ENCODE results near the gene TMEM258. TPM values are rescaled to one million over a fixed set of nuclear protein-coding genes. Genes with fewer than 3 reads are reported as not detected.

The TMEM258 gene
- total RNA-seq, 1 donor from 2014 or later, result 33.0 TPM

DNA sequence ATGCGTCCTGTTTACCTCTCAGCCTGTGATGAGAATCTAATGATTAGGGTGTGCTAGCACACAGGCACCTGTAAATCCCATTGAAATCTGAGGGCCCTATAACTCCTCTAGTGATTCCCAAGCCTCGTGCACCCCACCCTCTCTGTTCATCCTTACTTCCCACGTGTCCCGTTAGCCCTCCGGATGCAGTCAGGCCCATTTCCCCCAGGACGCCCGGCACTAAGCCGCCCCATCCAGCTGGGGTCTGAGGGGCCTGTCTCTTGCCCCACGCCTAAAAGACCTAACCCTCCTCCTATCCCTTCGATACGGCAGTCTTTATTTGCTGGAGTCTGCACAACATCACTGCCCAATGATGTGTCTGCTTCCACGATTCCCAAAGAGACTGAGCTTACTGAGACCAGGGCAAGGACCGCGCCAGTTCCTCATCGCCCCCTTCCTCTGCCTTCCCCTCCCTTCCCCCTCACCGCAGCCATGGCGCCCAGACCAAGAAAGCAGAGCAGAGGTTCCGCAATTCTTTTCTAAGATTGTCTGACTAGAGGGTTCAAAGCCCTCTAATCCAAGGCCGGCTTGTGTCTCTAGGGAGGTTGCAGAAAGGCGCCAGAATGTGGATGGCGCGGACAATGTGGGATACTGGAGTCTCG lies 34.7 kb upstream of the TMEM258 start:
- no peak for DNase-seq (ENCODE audit: low read depth)

DNA sequence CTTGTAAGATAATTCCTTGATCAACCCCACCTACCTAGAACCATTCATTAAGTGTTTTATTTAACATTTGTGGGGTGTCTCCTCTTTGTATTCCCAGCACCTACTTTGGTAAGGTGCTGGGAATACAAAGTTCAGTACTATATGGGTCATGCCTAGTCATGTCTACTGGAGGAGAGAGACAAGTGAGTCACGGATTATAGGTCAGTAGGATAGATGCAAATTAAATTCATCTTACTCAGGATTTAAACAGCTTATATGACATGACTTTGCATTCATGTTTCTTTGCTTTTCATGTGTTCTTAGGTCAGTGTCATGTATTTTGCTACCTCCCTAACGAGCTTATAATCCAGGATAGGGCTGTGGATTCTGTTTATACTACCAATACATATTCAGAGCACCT lies 27.8 kb upstream of the TMEM258 start:
- DNase-seq (ENCODE audit: low read depth), result no peak

DNA sequence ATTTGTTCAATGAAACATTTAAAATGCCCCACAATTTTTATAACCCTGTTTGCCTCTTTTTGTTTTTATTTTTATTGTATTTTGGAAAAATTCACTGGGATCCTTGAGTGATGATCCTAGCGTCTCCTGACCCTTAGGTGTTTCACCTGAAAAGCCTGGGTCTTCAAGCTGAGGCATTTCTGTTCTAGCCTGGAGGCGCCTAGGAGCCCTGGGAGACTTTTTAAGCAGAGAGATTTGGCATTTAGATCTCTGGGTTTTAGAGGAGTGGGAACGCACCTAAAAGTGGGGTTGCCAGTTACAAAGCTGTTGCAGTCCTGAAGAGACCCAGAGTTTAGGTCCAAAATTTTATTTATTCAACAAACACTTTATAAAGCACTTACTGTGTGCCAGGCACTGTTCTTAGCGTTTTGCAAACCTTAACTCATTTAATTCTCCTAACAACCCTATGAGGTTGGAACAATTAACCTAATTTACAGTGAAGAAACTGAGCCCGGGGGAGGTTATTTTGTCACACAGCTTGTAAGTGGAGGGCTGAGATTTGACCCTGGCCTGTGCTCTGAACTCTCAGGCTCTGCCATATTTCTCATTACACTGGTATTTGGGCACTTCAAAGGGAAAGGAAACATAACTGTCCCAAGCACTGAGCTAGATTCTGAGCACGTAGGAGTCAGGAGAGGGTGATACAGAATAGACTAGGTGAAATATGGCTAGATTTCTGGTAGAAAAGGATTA lies 25.2 kb upstream of the TMEM258 start:
- no peak for DNase-seq (ENCODE audit: low read depth)

DNA sequence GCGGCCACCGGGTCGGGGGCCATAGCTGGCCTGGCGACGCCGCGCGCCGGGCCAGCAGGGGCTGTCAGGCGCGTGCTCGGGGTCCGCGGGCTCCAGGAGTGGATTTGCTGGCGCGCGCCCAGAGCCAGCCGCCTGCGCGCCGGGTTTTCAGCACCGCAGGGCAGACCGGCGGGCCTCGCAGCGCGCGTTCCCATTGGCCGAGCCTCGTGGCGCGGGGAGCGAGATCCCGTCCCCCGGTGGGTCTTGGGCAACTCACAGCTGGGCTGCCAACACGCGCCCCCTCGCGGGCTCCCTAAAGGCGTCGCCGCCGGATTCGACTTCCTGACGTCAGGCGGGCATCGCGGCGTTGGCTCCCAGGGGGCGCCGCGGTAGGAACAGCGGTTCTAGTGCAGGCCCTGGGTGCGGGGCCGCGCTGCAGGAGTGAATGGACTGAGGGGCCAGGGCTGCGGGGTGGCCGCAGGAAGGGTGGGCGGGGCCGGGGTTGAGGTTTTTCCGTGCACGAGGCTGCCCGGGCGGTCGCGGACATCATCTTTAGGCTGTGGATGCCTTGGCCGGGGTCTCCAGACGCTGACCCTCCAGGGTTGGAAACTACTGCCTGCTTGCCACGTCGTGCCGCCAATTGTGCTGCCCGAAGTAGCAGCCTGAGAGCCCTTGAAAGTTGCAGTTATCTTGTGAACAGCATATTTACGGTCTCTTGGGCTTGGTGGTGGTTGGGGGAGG lies 24.5 kb upstream of the TMEM258 start, which contains the start of gene FADS1:
Gene FADS1 (minus strand): TSS at position 268 of the 720 bp plus-strand sequence. CDS start 74 bp downstream, at position 194.
- peak; percentile 96 for DNase-seq (ENCODE audit: low read depth)

DNA sequence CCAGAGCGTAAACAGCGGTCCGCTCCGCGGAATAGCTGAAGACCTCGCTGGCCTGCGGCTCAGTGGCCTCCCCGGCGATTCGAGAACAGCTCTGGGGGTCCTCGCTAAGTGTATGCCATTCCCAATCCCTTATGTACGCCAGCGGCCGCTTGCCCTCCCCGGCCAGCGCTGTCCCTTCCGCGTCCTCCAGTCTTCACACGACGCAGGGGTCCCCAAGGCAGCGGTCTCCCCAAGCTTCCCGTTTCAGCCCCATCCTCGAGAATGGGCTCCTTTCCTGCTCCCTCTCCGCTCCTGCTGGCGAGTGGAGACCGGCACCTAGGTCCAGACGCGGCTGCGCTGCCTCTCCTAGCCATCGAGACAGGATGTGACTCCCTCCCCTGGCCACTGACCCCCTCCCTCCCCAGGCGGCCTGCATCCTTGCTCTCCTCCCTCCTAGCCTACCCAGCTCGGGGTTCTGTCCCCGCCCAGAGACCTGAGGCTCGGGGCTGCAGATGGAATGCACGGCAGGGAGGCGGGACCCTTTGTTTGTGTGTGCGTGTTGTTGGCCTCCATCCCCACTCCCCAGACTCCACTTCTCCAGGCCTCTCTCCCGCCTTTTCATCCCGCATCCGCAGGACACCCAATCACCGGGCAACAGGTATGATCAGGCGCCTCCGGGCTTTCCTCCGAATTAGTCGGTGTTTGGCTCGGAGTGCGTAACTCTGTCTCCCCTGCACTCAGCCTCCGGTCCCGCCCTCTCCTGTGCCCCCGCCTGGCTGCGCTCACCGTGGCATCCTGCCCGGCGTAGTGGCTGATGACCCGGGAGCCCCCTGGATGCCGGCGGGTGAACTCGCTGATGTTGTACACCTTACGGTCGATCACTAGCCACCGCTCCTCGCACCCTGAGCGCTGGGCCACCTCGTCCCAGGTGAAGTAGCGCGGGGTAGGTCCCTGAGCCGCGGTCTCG lies 23.7 kb upstream of the TMEM258 start:
- peak; percentile 69 for DNase-seq (ENCODE audit: low read depth)

DNA sequence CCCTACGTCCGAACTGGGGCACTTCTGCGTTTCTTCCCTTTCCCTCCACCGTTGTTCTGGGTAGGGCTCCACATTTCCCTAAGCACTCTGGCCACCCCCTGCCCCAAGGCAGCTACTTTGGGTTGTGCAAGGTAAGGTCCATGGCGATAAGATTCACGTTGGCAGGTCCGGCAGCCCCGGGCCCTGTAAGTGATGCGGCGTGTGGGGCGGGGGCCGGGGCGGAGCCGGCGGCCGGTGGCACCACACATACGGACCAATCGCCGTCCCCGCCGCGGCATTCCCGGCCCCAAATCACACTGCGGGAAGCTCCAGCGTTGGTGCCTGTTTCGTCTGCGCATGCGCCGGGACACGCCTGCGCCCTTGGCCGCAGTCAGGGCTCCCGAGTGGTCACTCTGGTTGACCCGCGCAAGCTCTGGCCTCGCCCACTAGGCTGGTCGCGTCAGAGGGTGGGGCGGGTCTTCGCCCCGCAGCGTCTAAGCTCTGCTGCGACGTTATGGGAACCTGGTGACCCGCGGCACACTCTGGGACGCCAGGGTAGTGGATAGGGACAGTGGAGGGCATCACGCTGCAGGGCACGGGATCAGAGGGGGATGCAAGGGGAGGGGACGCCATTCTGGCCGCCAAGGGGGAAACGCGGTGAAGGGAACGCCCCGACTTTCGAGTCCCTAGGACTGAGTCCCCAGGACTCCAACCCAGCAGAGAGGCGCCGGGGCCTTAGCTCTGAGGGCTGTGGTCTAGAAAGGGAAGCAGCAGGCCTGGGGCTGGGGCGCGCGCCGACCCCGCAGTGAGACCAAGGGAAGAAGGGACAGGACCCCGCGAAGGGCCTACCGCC lies 22.8 kb upstream of the TMEM258 start:
- DNase-seq (ENCODE audit: low read depth), result peak; percentile 98

DNA sequence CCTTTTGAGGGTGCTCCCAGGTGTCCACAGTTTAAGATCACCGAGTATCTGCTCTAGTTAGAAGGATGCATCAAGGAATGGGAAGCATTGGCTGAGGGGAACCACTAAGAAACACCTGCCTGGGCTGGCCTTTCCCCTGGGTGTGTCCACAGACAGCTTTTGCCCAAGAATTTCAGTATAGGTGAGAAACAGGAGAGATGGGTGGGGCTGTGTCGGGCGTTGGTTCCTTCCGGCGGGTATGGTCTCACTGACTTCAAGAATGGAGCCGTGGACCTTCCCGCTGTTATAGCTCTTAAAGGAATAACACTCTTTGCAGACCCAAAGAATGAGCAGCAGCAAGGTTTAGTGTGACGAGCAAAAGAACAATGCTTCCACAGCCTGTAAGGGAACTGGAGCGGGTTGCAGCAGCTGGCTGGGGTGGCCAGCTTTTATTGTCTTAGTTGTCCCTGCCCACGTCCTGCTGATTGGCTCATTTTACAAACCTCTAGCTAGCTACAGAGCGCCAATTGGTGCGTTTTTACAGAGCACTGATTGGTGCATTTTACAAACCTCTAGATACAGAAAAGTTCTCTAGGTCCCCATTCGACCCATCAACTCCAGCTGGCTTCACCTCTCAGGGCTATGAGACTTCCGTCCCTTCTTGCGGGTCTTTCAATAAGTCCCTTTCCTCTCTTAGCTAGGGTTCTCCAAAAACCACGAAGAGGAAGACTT lies 22.0 kb upstream of the TMEM258 start:
- peak; percentile 63 for DNase-seq (ENCODE audit: low read depth)

DNA sequence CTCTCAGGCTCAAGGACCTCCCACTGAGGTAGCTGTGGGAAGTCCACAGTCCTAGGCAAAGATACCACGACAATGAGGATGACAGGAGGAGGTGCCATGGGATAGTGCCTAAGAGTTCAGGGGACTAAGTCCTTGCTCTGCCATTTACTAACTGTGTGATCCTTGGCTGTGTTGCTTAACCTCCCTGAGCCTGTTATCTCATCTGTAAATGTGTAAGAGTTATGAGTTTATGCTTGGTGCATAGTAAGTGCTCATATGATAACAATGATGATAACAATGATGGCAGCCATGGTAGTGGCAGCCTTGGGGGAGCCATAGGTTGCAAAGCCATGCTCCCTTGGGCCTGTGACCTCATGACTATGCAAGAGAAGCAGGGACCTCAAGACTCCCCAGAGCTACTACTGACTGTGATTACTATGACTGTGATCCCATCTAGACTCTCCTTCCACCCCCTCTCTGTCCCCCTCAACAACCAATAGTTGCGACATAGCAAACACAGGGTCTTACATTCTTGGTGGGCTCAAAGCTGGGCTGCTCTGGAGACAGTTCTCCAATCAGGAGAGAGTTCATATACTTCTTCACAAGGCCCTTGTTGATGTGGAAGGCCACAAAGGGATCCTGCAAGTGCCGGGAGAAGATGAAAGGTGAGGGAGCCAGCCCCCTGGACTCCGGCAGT lies 20.5 kb upstream of the TMEM258 start:
- no peak for DNase-seq (ENCODE audit: low read depth)

DNA sequence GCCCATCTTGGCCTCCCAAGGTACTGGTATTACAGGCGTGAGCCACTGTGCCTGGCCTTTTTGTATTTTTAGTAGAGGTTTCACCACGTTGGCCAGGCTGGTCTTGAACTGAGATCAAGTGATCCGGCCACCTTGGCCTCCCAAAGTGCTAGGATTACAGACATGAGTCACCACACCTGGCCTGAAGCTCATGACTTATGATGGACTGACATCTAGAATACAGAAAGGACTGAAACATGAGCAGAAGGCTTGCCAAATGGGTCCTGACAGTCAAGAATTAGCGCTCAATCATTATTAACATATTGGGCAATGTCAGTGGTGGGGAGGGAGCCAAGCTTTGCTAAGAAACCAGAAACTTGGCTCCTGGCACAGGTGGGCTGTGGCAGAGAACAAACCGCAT lies 19.4 kb upstream of the TMEM258 start:
- no peak for DNase-seq (ENCODE audit: low read depth)

DNA sequence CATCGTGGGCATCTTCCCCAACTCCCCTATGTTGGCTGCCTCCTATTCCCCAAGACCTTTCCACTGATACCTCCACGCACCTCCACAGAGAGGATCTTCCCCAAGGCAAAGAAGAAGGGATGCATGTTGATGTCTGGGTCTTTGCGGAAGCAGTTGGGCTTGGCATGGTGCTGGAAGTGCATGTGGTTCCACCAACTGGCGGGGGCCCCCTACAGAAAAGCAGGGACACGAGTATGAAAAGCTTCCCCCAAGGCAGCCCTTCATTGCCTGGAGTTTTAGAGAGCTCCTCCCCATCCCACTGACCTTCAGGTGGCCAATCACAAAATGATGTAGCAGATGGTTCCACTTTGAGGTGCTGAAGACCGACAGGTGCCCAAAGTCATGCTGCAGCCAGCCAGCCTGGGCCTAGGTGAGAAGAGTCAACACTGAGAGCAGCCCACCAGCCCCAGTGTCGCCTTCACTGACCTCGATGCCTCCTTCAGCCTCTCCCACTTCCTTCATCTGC lies 18.3 kb upstream of the TMEM258 start:
- DNase-seq (ENCODE audit: low read depth), result no peak

DNA sequence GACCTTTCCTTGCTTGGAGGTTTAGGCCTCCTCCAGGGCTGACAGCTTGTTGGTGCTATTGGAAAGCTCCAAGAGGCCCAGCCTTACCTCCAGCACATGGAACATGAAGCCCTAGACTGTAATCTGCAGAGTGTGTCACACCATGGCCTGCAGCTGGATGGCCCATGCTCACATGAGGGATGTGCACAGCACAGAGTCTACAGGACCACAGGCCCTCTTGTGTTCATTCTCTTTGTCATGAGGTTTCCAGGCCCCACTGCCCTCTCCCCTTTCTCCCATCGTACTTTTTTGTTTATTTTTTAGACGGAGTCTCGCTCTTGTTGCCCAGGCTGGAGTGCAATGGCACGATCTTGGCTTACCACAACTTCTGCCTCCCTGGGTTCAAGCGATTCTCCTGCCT lies 14.4 kb upstream of the TMEM258 start:
- DNase-seq (ENCODE audit: low read depth), result no peak

DNA sequence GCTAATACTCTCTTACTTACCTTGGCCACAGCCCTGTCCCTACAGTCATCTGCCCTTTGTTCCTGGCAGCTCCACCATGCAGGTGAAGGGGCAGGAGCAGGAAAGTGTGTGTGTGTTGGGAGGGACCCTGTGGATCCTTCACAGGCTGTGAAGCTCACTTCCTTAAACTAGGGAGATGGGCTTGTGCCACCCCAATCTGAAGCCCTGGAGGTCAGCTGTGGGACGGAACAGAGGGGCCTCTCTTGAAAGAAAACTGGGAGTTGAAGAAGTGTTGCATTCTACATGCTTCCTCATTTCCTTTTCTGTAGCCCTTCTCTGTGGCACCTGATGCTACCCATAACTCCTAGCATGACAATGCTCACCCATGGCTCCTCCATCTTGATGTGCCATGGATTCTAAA lies 12.7 kb upstream of the TMEM258 start:
- no peak for DNase-seq (ENCODE audit: low read depth)

DNA sequence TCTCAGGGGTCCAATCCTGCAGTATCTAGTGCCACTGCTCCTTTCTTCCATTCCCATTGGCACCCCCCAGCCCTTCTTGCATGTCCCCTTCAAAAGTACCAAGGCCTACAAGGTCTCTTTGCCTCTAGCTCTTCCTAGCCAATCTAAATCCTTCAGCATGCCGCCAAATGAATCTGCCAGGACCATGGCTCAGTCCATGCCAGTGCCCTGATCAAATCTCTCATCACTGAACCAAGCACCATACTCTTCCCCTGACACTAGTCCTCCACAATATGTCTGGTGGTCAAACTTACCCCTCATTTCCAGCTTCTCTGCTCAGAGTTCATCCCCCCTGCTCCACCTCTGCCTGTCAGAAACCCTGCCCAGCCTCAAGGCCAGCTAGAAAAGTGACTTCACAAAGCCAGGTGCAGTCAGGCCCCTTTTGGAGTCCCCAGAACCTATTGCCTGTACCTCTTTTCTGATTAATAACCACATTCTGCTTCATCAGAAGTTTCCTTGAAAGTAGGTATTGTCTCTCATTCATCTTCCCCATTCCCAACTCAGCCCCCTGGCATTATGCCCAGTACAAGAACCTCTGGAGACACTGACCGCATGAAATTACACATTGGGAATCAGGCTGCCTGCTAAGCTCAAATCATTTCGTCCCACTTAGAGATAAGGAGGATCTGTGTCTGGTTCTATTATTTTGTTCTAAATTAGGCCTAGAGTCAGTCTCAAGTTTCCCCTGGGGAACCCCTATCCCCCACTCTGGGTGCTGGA lies 11.7 kb upstream of the TMEM258 start:
- no peak for DNase-seq (ENCODE audit: low read depth)

DNA sequence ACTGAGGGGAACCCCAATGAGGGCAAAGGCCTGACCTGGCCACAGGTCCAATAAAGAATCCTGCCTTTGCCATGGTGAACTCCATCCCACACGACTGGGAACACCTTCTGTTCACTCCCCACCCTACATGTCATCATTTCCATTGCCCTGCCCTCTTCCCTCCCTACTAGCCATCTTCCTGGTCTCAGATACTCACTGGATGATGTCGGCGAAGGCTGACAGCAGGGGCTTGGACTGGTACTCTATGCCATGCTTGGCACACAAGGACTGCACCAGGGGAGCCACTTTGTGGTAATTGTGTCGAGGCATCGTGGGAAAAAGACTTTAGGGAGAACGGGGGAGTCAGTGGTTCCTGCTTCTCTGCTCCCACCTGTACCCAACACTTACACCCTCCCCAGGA lies 10.2 kb upstream of the TMEM258 start:
- DNase-seq (ENCODE audit: low read depth), result no peak

DNA sequence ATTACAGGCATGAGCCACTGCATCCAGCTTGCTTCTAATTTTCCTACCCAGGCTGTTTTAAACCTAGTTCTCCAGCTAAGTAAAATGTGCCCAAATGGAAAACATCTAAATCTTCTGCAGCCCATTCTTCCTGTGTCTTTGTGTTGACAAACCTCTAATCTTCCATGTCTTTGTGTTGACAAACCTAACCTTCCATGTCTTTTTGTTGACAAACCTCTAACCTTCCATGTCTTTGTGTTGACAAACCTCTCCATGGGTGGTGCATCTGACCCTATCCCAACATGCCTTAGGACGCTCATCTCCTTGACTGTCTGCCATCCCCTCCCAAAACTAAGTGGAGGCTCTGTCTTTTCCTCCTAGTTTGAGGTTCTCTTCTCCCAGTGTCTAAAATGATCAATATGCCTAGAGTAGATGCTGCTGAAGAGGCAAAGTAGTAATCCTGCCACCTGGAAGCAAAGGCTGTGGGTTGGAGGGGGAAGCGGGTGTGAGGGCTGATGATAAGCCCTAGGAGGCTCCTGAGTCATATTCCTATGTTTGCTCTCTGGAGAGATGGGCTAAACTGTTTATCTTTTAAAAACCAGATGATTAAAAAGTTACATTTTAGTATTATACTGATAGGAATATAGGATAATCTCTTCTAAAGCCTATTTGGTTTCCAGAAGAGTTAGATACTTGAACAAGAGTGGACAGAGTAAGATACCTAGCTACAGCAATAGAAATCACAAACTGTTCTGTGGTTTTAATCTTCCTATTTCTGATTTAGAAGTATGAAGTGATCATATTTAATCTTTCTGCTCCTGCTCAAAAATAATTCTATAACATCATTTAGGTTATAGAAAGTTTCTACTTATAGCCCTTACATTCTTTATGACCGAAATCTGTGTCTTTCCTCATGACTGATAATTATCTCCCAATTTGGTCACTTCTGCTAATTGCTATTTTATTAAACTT lies 8.2 kb upstream of the TMEM258 start:
- DNase-seq (ENCODE audit: low read depth), result no peak

DNA sequence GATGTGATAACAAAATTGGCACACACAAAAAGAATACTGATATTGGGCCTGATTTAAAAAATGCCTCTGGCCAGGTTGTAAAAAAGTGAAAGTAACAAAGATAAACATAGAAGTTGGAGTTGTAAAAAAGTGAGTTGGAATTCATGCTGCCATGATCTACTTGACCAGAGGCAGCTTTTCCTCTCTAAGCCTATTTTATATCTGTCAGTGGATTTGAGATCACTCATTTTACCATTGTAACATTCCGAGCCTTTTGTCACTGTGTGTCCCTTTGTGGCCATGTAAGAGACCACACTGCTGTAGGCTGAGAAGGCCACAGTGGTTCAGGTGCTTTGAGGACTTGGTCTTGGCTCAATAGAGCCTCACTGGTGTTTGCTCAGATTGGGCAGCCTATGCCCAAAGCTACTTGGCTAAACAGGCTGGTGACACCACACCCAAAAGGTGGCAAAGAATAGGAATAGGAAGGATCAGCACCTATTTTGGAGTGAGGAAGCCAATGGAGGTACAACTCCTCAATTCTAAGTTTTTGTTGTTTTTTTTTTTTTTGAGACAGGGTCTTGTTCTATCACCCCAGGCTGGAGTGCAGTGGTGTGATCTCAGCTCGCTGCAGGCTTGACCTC lies 7.4 kb upstream of the TMEM258 start:
- no peak for DNase-seq (ENCODE audit: low read depth)
